ENCODE data around the gene MAML3. TPM values are rescaled to one million over a fixed set of nuclear protein-coding genes. Genes with fewer than 3 reads are reported as not detected.

The MAML3 gene
- polyA plus RNA-seq, 12 donors, result 3.9 to 17.0 (median 4.6) TPM; not detected in 1

- no peak for DNase-seq
These were observed 370.1 kb downstream of the MAML3 start for GRCh38 chr4:139783741-139784484.

GRCh38 chr4:139782926-139783522 is 371.0 kb downstream of the MAML3 start:
- no peak for DNase-seq

- no peak for DNase-seq
These were observed 372.9 kb downstream of the MAML3 start for GRCh38 chr4:139781066-139781465.

- no peak for DNase-seq
These were observed 374.3 kb downstream of the MAML3 start for GRCh38 chr4:139779691-139780090.

- DNase-seq, result no peak
These were observed 376.2 kb downstream of the MAML3 start for GRCh38 chr4:139777757-139778156.

- DNase-seq, result no peak
These were observed 377.7 kb downstream of the MAML3 start for GRCh38 chr4:139776235-139776634.

GRCh38 chr4:139774759-139775487 is 379.1 kb downstream of the MAML3 start:
- no peak for DNase-seq

- no peak for DNase-seq
These were observed 380.2 kb downstream of the MAML3 start for GRCh38 chr4:139773560-139774318.

- peak; percentile 42 for DNase-seq
These were observed 383.6 kb downstream of the MAML3 start for GRCh38 chr4:139770361-139770760.

- DNase-seq, result no peak
These were observed 384.6 kb downstream of the MAML3 start for GRCh38 chr4:139769364-139769763.

GRCh38 chr4:139768896-139769295 is 385.1 kb downstream of the MAML3 start:
- DNase-seq, result no peak

GRCh38 chr4:139768366-139768765 is 385.6 kb downstream of the MAML3 start:
- DNase-seq, result no peak

GRCh38 chr4:139767585-139767984 is 386.4 kb downstream of the MAML3 start:
- no peak for DNase-seq

- no peak for DNase-seq
These were observed 386.8 kb downstream of the MAML3 start for GRCh38 chr4:139767168-139767567.

GRCh38 chr4:139764686-139765310 is 389.2 kb downstream of the MAML3 start:
- no peak for DNase-seq

- no peak for DNase-seq
These were observed 389.8 kb downstream of the MAML3 start for GRCh38 chr4:139764182-139764581.

GRCh38 chr4:139763672-139764071 is 390.3 kb downstream of the MAML3 start:
- DNase-seq, result no peak

GRCh38 chr4:139763205-139763604 is 390.8 kb downstream of the MAML3 start:
- DNase-seq, result no peak

- DNase-seq, result no peak
These were observed 391.3 kb downstream of the MAML3 start for GRCh38 chr4:139762720-139763119.

- no peak for DNase-seq
These were observed 392.5 kb downstream of the MAML3 start for GRCh38 chr4:139761461-139761860.

- DNase-seq, result no peak
These were observed 393.4 kb downstream of the MAML3 start for GRCh38 chr4:139760567-139760966.

- DNase-seq, result no peak
These were observed 394.9 kb downstream of the MAML3 start for GRCh38 chr4:139759097-139759496.

Data from muscle of arm (tissue), 12 donors.